Measurements from ENCODE around the gene MTARC2.

MTARC2 gene

DNA sequence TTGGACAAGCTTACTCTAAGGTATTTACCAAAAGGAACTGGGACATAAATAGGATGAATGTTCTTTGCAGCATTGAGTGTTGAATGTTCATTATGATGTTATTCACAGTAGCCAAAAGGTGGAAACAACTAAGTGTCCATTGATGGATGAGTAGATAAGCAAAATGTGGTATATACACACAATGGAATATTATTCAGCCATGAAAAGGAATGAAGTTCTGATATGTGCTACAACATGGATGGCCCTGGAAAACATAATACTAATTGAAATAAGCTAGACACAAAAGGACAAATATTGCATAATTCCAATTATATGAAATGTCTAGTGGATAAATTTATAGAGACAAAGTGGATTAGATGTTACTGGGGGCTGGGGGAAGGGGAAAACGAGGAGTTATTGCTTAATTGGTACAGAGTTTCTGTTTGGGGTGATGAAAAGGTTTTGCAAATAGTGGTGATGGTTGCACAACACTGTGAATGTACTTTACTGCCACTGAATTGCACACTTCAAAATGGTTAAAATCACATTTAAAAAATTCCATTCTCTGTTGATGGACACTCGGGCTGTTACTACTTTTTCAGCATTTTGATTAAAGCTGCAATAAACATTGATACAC is 41.5 kb downstream of the MTARC2 start:
- in situ Hi-C loops (cut with MboI; ENCODE audit: low pct_unique_long_range_greater_than_20kb, low sequenced_read_pairs): no loop called here
- DNase-seq: no peak

DNA sequence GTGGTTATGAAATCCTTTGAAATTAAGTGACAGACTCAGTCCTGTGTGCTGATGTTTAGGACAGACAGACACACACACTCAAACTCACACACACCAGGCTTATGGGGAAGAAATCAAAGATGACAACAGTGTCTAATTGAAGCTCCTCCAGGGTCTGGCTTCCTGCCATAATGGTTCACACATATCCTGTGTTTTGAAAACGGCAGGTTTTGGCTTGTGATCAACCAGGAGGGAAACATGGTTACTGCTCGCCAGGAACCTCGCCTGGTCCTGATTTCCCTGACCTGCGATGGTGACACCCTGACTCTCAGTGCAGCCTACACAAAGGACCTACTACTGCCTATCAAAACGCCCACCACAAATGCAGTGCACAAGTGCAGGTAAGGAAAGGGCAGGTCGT is 43.2 kb downstream of the MTARC2 start:
- no peak for DNase-seq
- in situ Hi-C loops (cut with MboI; ENCODE audit: low pct_unique_long_range_greater_than_20kb, low sequenced_read_pairs): no loop called here

DNA sequence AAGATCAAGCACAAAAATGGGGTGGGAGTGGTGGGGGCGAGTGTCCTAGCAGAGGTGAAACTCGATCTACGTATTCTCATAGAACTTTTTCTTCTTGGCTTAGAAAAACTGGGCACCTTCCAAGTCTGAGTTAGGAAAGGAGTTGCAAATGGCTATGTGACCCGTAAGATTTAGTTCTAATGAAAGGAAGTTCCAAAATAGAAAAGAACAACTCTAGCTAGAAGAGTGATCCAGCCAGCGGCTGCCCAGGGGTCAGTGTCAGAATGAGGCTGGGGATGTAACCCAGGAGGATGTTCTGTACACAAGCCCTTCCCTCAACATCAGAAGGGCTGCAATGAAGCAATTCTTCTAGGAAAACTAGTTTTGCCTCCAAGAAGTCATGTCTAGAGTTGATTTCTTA is 43.8 kb downstream of the MTARC2 start:
- no peak for DNase-seq
- in situ Hi-C loops (cut with MboI; ENCODE audit: low pct_unique_long_range_greater_than_20kb, low sequenced_read_pairs): no loop called here

DNA sequence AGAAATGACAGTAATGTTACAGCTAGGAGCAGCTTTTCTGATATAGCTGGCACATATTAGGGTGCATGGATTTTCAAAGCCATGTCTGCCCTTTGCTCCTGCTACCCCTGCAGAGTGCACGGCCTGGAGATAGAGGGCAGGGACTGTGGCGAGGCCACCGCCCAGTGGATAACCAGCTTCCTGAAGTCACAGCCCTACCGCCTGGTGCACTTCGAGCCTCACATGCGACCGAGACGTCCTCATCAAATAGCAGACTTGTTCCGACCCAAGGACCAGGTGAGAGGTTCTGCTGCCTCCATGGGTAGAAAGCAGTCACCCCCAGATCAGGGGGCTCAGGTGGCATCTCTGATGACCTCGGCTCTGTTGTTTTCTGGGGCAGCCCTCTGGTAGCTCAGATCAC is 48.4 kb downstream of the MTARC2 start:
- DNase-seq: no peak
- in situ Hi-C loops (cut with MboI; ENCODE audit: low pct_unique_long_range_greater_than_20kb, low sequenced_read_pairs): no loop called here

DNA sequence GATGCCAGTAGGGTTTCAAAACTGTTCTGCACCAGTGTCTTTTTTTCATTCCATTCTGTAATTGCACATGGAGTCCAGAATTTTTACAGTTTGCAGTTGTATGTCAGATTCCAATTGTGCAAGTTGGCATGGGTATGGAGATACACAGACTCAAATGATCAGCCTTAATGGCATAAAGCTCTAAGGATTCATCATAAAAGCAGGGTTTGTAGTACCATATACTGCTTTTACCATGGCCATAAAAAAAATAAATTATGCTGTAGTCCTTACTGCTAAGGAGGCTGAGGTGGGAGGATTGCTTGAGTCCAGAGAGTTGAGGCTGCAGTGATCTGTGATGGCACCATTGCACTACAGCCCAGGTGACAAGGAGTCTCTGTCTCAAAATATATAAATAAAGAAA is 48.9 kb downstream of the MTARC2 start:
- no peak for DNase-seq
- in situ Hi-C loops (cut with MboI; ENCODE audit: low pct_unique_long_range_greater_than_20kb, low sequenced_read_pairs): no loop called here

DNA sequence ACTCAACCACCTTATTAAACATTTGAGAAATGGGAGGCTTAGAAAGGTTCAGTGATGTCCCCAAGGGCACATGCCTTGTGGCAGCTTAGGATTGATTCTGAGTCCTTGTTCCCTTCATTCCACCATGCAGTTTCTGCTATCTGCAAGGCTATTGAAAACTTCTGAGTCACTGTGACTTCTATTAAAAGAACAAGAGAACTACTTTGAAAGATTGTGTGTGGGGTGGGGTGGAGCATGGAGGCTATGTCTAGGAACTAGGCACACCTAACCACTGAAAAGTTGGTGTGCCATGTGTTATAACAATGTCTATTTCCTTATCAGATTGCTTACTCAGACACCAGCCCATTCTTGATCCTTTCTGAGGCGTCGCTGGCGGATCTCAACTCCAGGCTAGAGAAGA is 49.4 kb downstream of the MTARC2 start:
- no peak for DNase-seq
- in situ Hi-C loops (cut with MboI; ENCODE audit: low pct_unique_long_range_greater_than_20kb, low sequenced_read_pairs): no loop called here

DNA sequence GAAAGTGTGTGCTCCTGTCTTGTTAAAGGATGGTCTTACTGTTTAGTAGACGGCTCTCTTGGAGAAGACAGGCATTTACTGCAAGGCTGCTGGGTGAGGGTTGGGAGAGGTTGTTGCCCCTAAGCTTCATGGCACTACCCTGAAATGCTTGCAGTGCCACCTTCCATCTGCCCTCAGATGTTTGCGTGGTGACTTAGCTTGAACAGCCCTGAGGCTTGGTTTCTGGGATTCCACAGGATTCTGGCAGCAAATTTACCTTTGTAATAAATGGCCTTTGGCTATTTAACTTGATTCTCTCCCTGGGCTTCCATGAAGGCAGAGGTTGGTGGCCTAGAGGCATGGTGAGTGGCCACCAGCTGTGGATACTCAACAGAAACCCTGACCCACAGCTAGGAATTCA is 50.2 kb downstream of the MTARC2 start:
- DNase-seq: no peak
- in situ Hi-C loops (cut with MboI; ENCODE audit: low pct_unique_long_range_greater_than_20kb, low sequenced_read_pairs): no loop called here

DNA sequence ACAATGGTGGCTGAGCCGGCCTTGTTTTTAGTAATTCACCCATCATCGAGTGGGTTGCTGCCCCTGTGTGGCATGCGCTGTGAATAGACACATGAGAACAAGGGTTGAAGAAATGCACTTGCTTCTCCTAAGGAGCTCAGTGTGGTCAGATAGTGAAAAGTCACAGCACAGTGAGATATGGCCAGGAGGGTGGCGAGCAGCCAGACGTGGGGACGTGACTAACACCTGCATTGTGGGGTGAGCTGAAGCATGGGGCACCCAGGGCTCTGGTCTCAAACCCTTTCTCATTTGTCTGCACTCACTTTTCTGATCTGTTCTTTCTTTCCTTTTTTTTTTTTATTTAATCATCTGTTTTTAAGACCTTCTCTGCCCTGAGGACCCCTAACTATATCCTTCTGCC is 52.1 kb downstream of the MTARC2 start:
- no peak for DNase-seq
- in situ Hi-C loops (cut with MboI; ENCODE audit: low pct_unique_long_range_greater_than_20kb, low sequenced_read_pairs): loop anchor here (25.0 kb wide), 1 partner anchor 637 kb away; no protein-coding TSS in a partner anchor

DNA sequence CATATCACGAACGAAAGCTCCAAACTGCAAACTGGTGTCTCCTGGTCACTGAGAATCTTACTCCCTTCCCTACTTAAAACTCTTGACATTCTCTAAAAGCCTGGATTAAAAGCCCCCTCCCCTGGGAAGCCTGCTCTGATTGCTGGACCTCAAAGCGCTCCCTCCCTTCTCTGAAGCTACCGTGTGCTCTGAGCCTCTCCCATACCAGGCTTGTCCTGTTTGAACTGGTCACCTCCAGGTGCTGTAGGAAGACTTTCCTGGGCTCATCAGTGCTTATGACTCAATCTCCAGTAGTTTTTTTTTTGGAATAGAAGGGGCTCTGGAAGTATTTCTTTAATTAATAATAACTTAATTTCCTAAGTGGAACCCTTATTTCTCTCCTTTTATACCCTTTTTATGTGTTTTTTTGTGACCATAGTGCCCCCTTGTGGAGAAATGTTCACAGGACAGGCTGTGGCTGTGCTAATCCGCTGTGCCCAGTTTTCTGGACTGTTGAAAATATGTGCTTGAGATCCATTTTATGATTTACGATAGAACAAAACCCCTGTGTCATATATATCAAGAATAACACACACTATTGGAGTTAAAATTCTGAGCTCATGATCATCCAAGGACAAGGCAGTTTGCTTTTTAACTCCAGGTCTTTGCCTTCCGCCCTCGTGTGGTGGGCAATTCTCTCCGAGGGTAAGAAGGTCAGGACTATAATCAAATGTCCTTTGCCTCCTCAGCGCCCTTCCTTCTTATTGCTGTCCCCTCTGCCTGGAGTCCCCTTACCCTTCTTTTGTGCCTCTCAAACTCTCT is 55.5 kb downstream of the MTARC2 start:
- DNase-seq: peak; percentile 70
- in situ Hi-C loops (cut with MboI; ENCODE audit: low pct_unique_long_range_greater_than_20kb, low sequenced_read_pairs): loop anchor here (25.0 kb wide), 1 partner anchor 634 kb away; no protein-coding TSS in a partner anchor

DNA sequence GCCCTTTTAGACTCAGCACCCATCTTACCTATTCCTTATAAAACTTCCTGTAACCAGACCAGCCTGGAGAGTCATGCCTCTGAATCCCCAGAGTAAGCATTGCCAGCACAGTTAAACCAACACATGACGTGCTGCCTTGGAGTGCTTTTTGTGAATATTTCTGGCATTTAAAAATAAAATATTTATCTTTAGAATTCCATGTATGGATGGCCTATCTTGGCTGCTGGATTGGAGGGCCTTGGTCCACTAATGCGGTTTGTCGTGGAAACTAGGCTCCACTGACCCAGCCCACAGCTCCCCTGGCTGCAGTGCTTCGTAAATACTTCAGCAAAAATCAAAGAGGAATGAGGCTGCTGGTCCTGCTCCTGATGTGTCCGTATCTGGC is 56.1 kb downstream of the MTARC2 start:
- in situ Hi-C loops (cut with MboI; ENCODE audit: low pct_unique_long_range_greater_than_20kb, low sequenced_read_pairs): loop anchor here (25.0 kb wide), 1 partner anchor 633 kb away; no protein-coding TSS in a partner anchor
- no peak for DNase-seq

DNA sequence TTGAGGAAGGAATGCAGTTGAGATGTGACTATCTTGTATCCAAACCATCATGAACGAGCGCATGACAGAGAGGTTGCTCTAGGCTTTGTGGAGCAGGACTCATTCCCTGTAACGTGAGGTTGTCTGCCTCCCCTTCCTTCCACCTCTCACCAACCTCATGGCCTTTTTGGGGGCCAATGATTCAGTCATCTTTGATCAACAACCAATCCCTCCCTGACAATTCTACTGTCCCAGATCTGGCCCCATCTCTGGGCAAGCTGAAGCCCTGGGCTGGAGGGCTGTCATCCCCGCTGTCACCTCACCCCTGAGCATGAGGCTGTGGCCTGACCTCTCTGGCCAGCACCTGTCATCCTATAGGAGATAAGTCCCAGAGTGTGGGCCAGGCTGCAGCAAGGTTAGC is 58.3 kb downstream of the MTARC2 start:
- in situ Hi-C loops (cut with MboI; ENCODE audit: low pct_unique_long_range_greater_than_20kb, low sequenced_read_pairs): loop anchor here (25.0 kb wide), 1 partner anchor 631 kb away; no protein-coding TSS in a partner anchor
- DNase-seq: no peak

DNA sequence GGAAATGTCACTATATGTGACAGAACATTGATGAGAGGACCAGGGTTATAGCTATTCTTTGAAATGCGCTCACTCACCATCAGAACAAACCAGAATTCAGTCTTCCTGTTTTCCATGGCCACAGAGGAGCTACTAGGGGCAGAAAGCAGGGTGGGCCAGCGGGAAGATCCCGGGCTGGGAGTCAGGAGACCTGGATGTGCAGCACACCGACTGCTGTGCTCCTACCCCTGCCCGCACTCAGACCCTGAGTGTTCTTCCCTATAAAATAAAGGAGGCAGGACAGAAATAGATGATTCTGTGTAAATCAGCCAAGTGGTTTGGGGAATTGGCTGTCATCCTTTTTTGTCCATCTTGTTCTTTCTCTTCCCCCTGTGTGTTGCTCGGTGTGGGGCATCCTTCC is 59.6 kb downstream of the MTARC2 start:
- DNase-seq: no peak
- in situ Hi-C loops (cut with MboI; ENCODE audit: low pct_unique_long_range_greater_than_20kb, low sequenced_read_pairs): loop anchor here (25.0 kb wide), 1 partner anchor 630 kb away; no protein-coding TSS in a partner anchor

DNA sequence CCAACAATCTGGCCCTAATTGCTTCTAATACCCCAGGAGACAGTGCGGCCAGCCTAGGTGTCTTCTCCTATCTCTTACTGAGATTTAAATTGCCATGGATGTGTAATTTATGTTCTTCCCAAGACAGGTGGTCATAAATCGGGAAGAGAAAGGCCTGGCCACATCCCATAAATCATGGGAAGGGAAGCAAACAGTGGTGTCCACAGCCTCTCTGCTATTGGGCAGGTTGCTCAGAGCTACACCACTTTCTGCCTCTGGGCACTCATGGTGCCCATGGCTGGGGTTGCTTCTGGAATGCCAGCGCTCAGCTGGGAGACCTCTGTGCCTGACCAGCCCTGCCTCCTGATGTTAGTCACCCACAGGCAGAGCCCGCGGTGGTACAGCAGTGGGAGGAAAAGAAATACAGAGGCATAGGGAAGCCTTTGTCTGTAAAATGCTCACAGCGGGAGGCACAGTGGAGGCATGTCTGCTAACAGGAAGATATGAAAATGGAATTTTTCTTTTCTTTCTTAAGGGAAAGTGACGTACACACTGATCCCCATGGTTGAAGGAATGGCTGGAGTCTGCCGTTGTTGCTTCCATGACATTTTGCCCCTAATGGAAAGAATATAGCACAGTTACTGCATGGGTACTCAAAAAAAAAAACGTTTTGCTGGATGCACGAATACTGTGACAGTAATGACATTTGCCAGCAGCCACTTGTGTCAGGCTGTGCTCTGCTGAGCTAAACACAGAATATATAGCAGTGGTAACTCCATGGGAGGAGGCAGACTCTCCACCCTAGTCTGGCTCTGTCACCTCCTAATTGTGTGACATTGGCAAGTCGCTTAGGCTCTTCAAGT is 60.4 kb downstream of the MTARC2 start:
- in situ Hi-C loops (cut with MboI; ENCODE audit: low pct_unique_long_range_greater_than_20kb, low sequenced_read_pairs): loop anchor here (25.0 kb wide), 1 partner anchor 629 kb away; no protein-coding TSS in a partner anchor
- DNase-seq: no peak

DNA sequence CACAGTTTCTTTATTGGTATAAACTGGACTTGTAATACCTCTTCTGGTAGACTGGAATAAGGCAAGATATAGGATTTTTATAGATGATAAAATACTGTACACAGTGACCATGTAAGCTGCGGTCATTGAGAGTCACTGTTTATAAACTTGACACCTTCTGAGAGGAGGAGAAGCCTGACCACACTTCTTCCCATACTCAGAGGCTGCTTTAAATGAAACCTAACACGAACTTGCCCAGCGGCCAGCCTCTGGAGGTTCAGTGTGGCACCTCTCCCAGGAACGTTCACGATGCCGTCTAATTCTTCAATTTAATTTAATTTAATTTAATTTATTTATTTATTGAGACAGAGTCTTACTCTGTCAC is 61.0 kb downstream of the MTARC2 start:
- no peak for DNase-seq
- in situ Hi-C loops (cut with MboI; ENCODE audit: low pct_unique_long_range_greater_than_20kb, low sequenced_read_pairs): loop anchor here (25.0 kb wide), 1 partner anchor 628 kb away; no protein-coding TSS in a partner anchor

DNA sequence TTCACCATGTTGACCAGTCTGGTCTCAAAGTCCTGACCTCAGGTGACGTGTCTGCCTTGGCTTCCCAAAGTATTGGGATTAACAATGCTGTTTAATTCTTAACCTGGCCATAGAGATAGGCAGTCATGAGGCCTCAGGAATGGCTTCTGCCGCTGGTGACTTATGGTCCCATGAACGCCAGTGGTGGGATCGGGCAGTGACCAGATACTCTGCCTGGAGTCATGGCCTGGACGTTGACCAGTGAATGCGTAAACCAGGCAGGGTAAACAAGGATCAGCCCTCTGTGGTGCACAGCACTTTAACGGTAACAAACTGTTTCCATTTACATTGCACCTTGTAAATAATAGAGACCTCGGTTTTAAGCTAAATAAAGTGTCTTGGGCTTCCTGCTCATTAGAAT is 61.6 kb downstream of the MTARC2 start:
- DNase-seq: no peak
- in situ Hi-C loops (cut with MboI; ENCODE audit: low pct_unique_long_range_greater_than_20kb, low sequenced_read_pairs): loop anchor here (25.0 kb wide), 1 partner anchor 628 kb away; no protein-coding TSS in a partner anchor

DNA sequence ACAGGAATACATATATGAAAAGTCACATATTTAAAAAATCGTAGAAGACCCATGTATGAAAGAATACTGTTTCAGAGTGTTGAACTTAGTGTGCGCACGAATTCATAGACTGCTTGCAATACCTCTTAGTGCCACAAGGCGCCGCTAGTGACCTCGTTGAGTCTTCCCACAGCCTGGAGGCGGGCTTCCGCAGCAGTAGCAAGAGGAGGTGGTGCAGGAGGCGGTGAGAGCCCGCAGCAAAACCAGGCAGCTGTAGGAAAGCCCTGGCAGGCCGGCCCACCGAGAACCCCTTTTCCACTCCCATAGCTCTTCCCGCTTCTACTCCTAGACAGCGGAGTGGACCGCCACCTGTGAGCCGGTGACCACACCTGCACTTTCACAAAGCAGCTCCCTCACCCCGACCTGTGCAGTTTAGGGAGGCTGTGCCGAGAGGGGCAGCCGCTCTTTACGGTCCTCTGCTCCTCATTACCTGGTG is 62.1 kb downstream of the MTARC2 start:
- in situ Hi-C loops (cut with MboI; ENCODE audit: low pct_unique_long_range_greater_than_20kb, low sequenced_read_pairs): loop anchor here (25.0 kb wide), 1 partner anchor 627 kb away; no protein-coding TSS in a partner anchor
- DNase-seq: peak; percentile 72

DNA sequence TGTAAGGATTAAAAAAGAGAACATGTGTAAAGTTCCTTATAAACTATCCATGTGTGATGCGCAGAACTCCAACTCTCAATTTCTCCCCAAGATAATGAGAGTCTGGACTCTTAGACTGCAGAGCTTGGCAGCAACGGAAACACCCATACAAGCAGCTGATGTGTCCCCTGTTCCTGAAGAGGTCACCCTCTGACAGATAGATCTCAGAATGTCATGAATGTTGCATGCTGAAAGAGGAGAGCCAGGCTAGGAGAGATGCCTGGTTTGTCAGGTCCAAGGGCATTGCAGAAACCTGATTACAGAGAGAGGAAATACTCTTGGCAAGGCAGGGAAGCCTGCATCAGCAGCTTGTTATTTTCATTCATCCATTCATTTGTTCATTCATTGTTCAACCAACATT is 62.8 kb downstream of the MTARC2 start:
- in situ Hi-C loops (cut with MboI; ENCODE audit: low pct_unique_long_range_greater_than_20kb, low sequenced_read_pairs): loop anchor here (25.0 kb wide), 1 partner anchor 626 kb away; no protein-coding TSS in a partner anchor
- DNase-seq: peak; percentile 6

DNA sequence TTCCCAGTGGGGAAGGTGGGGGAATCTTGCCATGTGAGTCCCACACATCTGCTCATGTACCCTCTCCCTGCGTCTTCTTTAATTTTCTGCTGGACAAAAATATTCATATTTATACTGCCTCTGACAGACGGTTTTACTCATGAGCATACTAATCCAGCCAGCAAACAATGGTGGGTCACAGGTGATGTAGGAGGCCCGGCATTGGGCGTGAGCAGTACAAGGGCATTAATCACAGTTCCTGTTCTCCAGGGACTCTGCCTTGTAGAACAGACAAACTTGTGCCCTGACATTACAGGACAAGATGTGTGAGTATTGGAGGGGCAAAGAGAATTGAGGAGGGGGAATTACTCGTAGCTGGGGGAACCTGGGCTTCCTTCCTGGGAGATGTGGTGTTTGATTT is 63.6 kb downstream of the MTARC2 start:
- in situ Hi-C loops (cut with MboI; ENCODE audit: low pct_unique_long_range_greater_than_20kb, low sequenced_read_pairs): loop anchor here (25.0 kb wide), 1 partner anchor 626 kb away; no protein-coding TSS in a partner anchor
- DNase-seq: no peak

DNA sequence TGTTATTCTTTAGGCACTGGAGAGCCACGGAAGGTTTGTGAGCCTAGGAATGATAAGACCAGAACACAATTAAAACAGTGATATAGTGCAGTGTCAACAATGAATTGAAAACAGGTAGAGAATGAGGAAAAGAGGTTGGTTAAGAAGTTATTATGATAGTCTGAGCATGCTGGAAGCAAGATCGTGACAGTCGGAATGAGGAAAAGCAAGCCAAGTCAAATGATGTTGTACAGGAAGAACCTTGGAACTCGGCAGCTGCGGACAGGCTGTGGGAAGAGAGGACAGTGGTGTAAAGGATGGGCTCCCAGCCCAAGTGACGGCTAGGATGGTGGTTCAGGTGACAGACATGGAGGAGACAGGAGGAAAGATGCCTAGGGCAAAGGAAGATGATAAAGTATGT is 64.2 kb downstream of the MTARC2 start:
- in situ Hi-C loops (cut with MboI; ENCODE audit: low pct_unique_long_range_greater_than_20kb, low sequenced_read_pairs): loop anchor here (25.0 kb wide), 1 partner anchor 625 kb away; no protein-coding TSS in a partner anchor
- no peak for DNase-seq
